Gastroesophageal sphincter (tissue), 3 donors: ENCODE measurements around the gene BTBD9.

Experiments
- POLR2AphosphoS5 ChIP-seq: sonication (generic); formaldehyde crosslinking; IDR thresholded peaks from one replicate; pipeline ENCODE4 v1.6.1; 2017; ENCODE audit warnings: antibody characterized with exemption
- TF ChIP-seq, protein P1 (sequence below), 4 experiments: fragments of 200-600 bp in 2 of 4; fragments of 450-650 bp in 2 of 4; sonication (generic) in 1 of 4; IDR thresholded peaks; one replicate each; pipeline ENCODE4 v1.5.1; 2017 to 2019; ENCODE audit warnings: antibody characterized with exemption in 4 of 4, mild to moderate bottlenecking in 2 of 4, moderate library complexity in 2 of 4

DNA sequence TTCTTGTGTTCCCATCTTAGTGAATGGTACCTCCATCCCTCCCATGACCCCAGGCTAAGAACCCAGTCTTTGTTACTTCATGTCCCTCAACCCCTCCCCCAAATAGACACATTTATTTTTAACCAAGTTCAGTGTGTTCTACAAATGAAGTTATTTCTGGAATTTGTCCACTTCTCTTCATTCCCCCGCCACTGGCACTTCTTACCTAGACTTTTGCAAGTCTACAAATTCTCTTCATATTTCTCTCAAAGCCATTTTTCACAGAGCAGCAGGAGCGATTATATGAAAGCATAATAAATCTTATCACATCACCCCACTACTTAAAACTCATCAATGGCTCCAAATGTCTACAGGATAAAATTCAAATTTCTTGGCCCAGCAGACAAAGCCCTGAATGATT, 131.4 kb downstream of the BTBD9 start:
- TF ChIP-seq, protein P1, sequence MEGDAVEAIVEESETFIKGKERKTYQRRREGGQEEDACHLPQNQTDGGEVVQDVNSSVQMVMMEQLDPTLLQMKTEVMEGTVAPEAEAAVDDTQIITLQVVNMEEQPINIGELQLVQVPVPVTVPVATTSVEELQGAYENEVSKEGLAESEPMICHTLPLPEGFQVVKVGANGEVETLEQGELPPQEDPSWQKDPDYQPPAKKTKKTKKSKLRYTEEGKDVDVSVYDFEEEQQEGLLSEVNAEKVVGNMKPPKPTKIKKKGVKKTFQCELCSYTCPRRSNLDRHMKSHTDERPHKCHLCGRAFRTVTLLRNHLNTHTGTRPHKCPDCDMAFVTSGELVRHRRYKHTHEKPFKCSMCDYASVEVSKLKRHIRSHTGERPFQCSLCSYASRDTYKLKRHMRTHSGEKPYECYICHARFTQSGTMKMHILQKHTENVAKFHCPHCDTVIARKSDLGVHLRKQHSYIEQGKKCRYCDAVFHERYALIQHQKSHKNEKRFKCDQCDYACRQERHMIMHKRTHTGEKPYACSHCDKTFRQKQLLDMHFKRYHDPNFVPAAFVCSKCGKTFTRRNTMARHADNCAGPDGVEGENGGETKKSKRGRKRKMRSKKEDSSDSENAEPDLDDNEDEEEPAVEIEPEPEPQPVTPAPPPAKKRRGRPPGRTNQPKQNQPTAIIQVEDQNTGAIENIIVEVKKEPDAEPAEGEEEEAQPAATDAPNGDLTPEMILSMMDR (IDR thresholded peaks at IDR 0.05): no peak
- TF ChIP-seq POLR2AphosphoS5: no peak
